ENCODE measurements around the gene DIPK2B.

DNA sequence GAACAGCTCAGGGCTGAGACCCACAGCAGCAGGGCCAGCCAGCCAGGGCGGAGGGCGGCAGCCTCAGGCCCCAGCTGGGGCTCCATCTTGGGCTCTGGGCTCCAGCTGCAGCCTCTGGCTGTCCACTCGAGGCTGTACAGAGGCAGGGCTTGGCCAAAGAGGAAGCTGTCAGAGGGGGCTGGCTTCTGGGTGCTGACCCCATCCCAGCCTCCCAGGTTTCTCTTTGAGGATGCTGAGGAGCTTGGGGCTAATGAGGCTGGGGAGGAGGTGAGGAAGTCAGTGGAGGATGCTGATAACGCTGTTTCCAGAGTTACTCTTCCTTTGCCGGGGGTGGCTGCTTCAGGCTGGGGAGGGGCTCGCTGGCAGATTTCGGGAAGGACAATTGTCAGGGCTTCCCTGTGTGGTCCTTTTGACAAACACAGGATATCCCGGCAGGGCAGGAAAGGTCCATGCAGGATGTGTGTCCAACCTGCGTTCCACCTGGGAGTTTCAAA lies at the start of gene DIPK2B:
- TF ChIP-seq ZKSCAN8 (CRISPR knock-in tag; IDR thresholded peaks at IDR 0.05), result no peak
- no peak for TF ChIP-seq SETDB1 (IDR thresholded peaks at IDR 0.05; ENCODE audit: low read length)
- TF ChIP-seq HDAC2 (IDR thresholded peaks at IDR 0.05), result no peak
- no peak for TF ChIP-seq ZNF121 (CRISPR knock-in tag; conservative IDR thresholded peaks at IDR 0.05)
- no peak for TF ChIP-seq NCOA1 (IDR thresholded peaks at IDR 0.05; ENCODE audit: low read depth)
- no peak for TF ChIP-seq CTCF (IDR thresholded peaks at IDR 0.05 in 2 of 3, conservative IDR thresholded peaks at IDR 0.05 in 1 of 3; ENCODE audit: insufficient read depth in 2 of 3, low read depth in 1 of 3, low read length in 3 of 3)
- TF ChIP-seq POLR2A (conservative IDR thresholded peaks at IDR 0.05), result no peak
- TF ChIP-seq ZZZ3 (IDR thresholded peaks at IDR 0.05), result no peak
- no peak for TF ChIP-seq ZNF639 (CRISPR knock-in tag; conservative IDR thresholded peaks at IDR 0.05 in 1 of 2, IDR thresholded peaks at IDR 0.05 in 1 of 2)
- no peak for TF ChIP-seq SMARCB1 (IDR thresholded peaks at IDR 0.05; ENCODE audit: insufficient read length, low read depth)
- TF ChIP-seq EZH2 (IDR thresholded peaks at IDR 0.05; ENCODE audit: borderline replicate concordance, low read depth, low read length), result no peak
- TF ChIP-seq, protein P1, sequence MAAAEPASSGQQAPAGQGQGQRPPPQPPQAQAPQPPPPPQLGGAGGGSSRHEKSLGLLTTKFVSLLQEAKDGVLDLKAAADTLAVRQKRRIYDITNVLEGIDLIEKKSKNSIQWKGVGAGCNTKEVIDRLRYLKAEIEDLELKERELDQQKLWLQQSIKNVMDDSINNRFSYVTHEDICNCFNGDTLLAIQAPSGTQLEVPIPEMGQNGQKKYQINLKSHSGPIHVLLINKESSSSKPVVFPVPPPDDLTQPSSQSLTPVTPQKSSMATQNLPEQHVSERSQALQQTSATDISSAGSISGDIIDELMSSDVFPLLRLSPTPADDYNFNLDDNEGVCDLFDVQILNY (CRISPR knock-in tag; IDR thresholded peaks at IDR 0.05), result no peak
- no peak for TF ChIP-seq E4F1 (CRISPR knock-in tag; IDR thresholded peaks at IDR 0.05; ENCODE audit: borderline replicate concordance)
- TF ChIP-seq ZNF165 (CRISPR knock-in tag; IDR thresholded peaks at IDR 0.05; ENCODE audit: borderline replicate concordance), result no peak
